Ishikawa (cell line): ENCODE measurements around the gene CDADC1.

Source experiments
- CEBPB ChIP-seq: IDR thresholded peaks from 2 replicates; pipeline ENCODE4 v1.6.1; 2012
- CREB1 ChIP-seq: IDR thresholded peaks from 2 replicates; pipeline ENCODE4 v1.6.1; 2012; ENCODE audit warnings: low read depth
- EGR1 ChIP-seq: IDR thresholded peaks from 2 replicates; pipeline ENCODE4 v1.6.1; 2012
- EP300 ChIP-seq: IDR thresholded peaks from 2 replicates; pipeline ENCODE4 v1.6.1; 2012; ENCODE audit warnings: borderline replicate concordance
- FOXM1 ChIP-seq: IDR thresholded peaks from 2 replicates; pipeline ENCODE4 v1.6.1; 2012; ENCODE audit warnings: low read depth, borderline replicate concordance
- MAX ChIP-seq: IDR thresholded peaks from 2 replicates; pipeline ENCODE4 v1.6.1; 2012
- NFIC ChIP-seq: IDR thresholded peaks from 2 replicates; pipeline ENCODE4 v1.6.1; 2012
- RAD21 ChIP-seq: IDR thresholded peaks from 2 replicates; pipeline ENCODE4 v1.6.1; 2012; ENCODE audit warnings: low read depth
- REST ChIP-seq: IDR thresholded peaks from 2 replicates; pipeline ENCODE4 v1.6.1; 2012; ENCODE audit warnings: low read depth, mild to moderate bottlenecking
- TAF1 ChIP-seq: IDR thresholded peaks from 2 replicates; pipeline ENCODE4 v1.6.1; 2012; ENCODE audit warnings: low read depth, mild to moderate bottlenecking
- TCF12 ChIP-seq: IDR thresholded peaks from 2 replicates; pipeline ENCODE4 v1.6.1; 2012; ENCODE audit warnings: low read depth
- TEAD4 ChIP-seq: IDR thresholded peaks from 2 replicates; pipeline ENCODE4 v1.6.1; 2012
- USF1 ChIP-seq: IDR thresholded peaks from 2 replicates; pipeline ENCODE4 v1.6.1; 2012
- YY1 ChIP-seq: IDR thresholded peaks from 2 replicates; pipeline ENCODE4 v1.6.1; 2012; ENCODE audit warnings: low read depth
- ZBTB7A ChIP-seq: IDR thresholded peaks from 2 replicates; pipeline ENCODE4 v1.6.1; 2012; ENCODE audit warnings: low read depth

Gene CDADC1

GRCh38 chr13:49296659-49297058, 48.9 kb downstream of the CDADC1 start:
- TF ChIP-seq REST (no peak), NFIC (no peak), EGR1 (no peak), TCF12 (no peak), CREB1 (no peak), USF1 (no peak), CEBPB (no peak), YY1 (no peak), RAD21 (no peak), FOXM1 (no peak), ZBTB7A (no peak), EP300 (no peak), TAF1 (no peak), TEAD4 (no peak)

- TF ChIP-seq CEBPB (no peak), EGR1 (no peak), TCF12 (no peak), NFIC (no peak), TAF1 (no peak), FOXM1 (no peak), CREB1 (no peak), RAD21 (no peak), REST (no peak), EP300 (no peak), YY1 (no peak), USF1 (no peak), ZBTB7A (no peak), TEAD4 (no peak)
Observed at GRCh38 chr13:49297338-49297737, 49.6 kb downstream of the CDADC1 start.

- TF ChIP-seq MAX (no peak), CREB1 (no peak), TCF12 (no peak), CEBPB (no peak), RAD21 (no peak), EGR1 (no peak), YY1 (no peak), TAF1 (no peak), USF1 (no peak), ZBTB7A (no peak), EP300 (no peak), REST (no peak), FOXM1 (no peak), NFIC (no peak), TEAD4 (no peak)
Observed at GRCh38 chr13:49298416-49298815, 50.7 kb downstream of the CDADC1 start.

GRCh38 chr13:49298903-49299605, 51.3 kb downstream of the CDADC1 start:
- TF ChIP-seq CREB1 = no peak
- TF ChIP-seq USF1 = no peak
